HepG2 (cell line): ENCODE results near the gene ESRP2. TPM values are rescaled to one million over a fixed set of nuclear protein-coding genes. Genes with fewer than 3 reads are reported as not detected.
A peak's percentile ranks its signal among the peaks of the same experiment; 100 is the strongest.

Source experiments
- AGO2 ChIP-seq: fragments of 200-400 bp; formaldehyde crosslinking; optimal IDR thresholded peaks from 2 replicates; pipeline ENCODE3; 2017; ENCODE audit warnings: mild to moderate bottlenecking, low read depth, low read length, moderate library complexity
- CBX1 ChIP-seq: IDR thresholded peaks from one replicate; pipeline ENCODE4 v1.6.1; 2016; ENCODE audit warnings: antibody characterized with exemption, low read depth
- CENPX ChIP-seq: sonication (generic); formaldehyde crosslinking; IDR thresholded peaks from 2 replicates; pipeline ENCODE4 v1.9.0; 2021; ENCODE audit warnings: mild to moderate bottlenecking, missing genetic modification reagents, moderate library complexity
- HNF4G ChIP-seq, 2 experiments: sonication (generic) in 1 of 2; formaldehyde crosslinking in 1 of 2; IDR thresholded peaks; 2 replicates each; pipeline versions ENCODE4 v1.4.0 to v1.6.1; 2011 to 2020; ENCODE audit warnings: borderline replicate concordance in 2 of 2, low read depth in 2 of 2, mild to moderate bottlenecking in 2 of 2, low read length in 1 of 2, missing genetic modification reagents in 1 of 2, moderate library complexity in 1 of 2
- IKZF4 ChIP-seq: sonication (generic); formaldehyde crosslinking; IDR thresholded peaks from 2 replicates; pipeline ENCODE4 v1.5.1; 2020; ENCODE audit warnings: borderline replicate concordance, mild to moderate bottlenecking, low read depth, missing genetic modification reagents; ENCODE audit errors: not compliant biosample characterization
- MAFG ChIP-seq: sonication (generic); formaldehyde crosslinking; IDR thresholded peaks from 2 replicates; pipeline ENCODE4 v1.5.1; 2020; ENCODE audit warnings: mild to moderate bottlenecking, missing genetic modification reagents
- MED8 ChIP-seq: sonication (generic); formaldehyde crosslinking; IDR thresholded peaks from 2 replicates; pipeline ENCODE4 v1.8.1; 2023; ENCODE audit warnings: mild to moderate bottlenecking, missing genetic modification reagents; ENCODE audit not compliant: insufficient replicate concordance
- NAIF1 ChIP-seq: sonication (generic); formaldehyde crosslinking; IDR thresholded peaks from 2 replicates; pipeline ENCODE4 v1.5.0; 2020; ENCODE audit warnings: mild to moderate bottlenecking, missing genetic modification reagents, borderline replicate concordance
- SETDB1 ChIP-seq: sonication (generic); formaldehyde crosslinking; IDR thresholded peaks from 2 replicates; pipeline ENCODE4 v1.5.1; 2020; ENCODE audit warnings: missing genetic modification reagents, mild to moderate bottlenecking, borderline replicate concordance
- YEATS2 ChIP-seq: sonication (generic); formaldehyde crosslinking; IDR thresholded peaks from 2 replicates; pipeline ENCODE4 v1.4.0; 2020; ENCODE audit warnings: missing genetic modification reagents, borderline replicate concordance
- ZIK1 ChIP-seq: sonication (generic); formaldehyde crosslinking; IDR thresholded peaks from 2 replicates; pipeline ENCODE4 v1.5.0; 2020; ENCODE audit warnings: mild to moderate bottlenecking, low read depth, missing genetic modification reagents, borderline replicate concordance
- ZNF180 ChIP-seq: sonication (generic); formaldehyde crosslinking; IDR thresholded peaks from 2 replicates; pipeline ENCODE4 v1.4.0; 2020; ENCODE audit warnings: low read depth, missing genetic modification reagents, borderline replicate concordance
- ZNF501 ChIP-seq: sonication (generic); formaldehyde crosslinking; IDR thresholded peaks from 2 replicates; pipeline ENCODE4 v1.5.1; 2020; ENCODE audit warnings: mild to moderate bottlenecking, moderate library complexity, missing genetic modification reagents
- ZNF674 ChIP-seq: sonication (generic); formaldehyde crosslinking; IDR thresholded peaks from 2 replicates; pipeline ENCODE4 v1.5.0; 2020; ENCODE audit warnings: low read depth, mild to moderate bottlenecking, missing genetic modification reagents
- polyA plus RNA-seq, 8 experiments: library from polyadenylated mRNA; depleted of rRNA in 3 of 8; stranded (reverse) in 7 of 8; unstranded in 1 of 8; fragments of >200 nt; fragmentation: Illumina TruSeq in 4 of 8; extraction: Trizol in 4 of 8; gene quantifications; 2 replicates each; pipeline versions ENCODE4 v1.2.1 to v1.2.3, GENCODE V29; 2011 to 2016; ENCODE audit warnings: low read depth in 4 of 8, missing spikeins in 1 of 8, mixed read lengths in 1 of 8; ENCODE audit not compliant: insufficient read depth in 1 of 8
- total RNA-seq, 5 experiments: library from RNA; depleted of rRNA; stranded (reverse); fragments of >200 nt; fragmentation: Illumina TruSeq; extraction: Trizol; gene quantifications; 2 replicates each; pipeline ENCODE4 v1.2.3, GENCODE V29; 2016; ENCODE audit warnings: low read depth in 1 of 5
- TF ChIP-seq, protein P1 (sequence below): sonication (generic); formaldehyde crosslinking; IDR thresholded peaks from 2 replicates; pipeline ENCODE4 v1.4.0; 2020; ENCODE audit warnings: missing genetic modification reagents, borderline replicate concordance
- TF ChIP-seq, protein P2 (sequence below): sonication (generic); formaldehyde crosslinking; IDR thresholded peaks from 2 replicates; pipeline ENCODE4 v1.4.0; 2020; ENCODE audit warnings: missing genetic modification reagents
- TF ChIP-seq, protein P3 (sequence below): sonication (generic); formaldehyde crosslinking; conservative IDR thresholded peaks from 2 replicates; pipeline ENCODE4 v1.8.0; 2022; ENCODE audit warnings: missing genetic modification reagents
- TF ChIP-seq, protein P4 (sequence below), 2 experiments: fragments of 450-650 bp in 1 of 2; sonication (generic) in 1 of 2; formaldehyde crosslinking; IDR thresholded peaks; 2 replicates each; pipeline versions ENCODE4 v1.5.0 to v1.8.0; 2020 to 2022; ENCODE audit warnings: mild to moderate bottlenecking in 1 of 2, missing genetic modification reagents in 1 of 2

ESRP2 gene
- total and polyA plus RNA-seq, 2 of the 13 experiments (the other 11 are each of a cell fraction or from before 2014, with no cell fraction given) = 21.1 to 32.4 TPM

DNA sequence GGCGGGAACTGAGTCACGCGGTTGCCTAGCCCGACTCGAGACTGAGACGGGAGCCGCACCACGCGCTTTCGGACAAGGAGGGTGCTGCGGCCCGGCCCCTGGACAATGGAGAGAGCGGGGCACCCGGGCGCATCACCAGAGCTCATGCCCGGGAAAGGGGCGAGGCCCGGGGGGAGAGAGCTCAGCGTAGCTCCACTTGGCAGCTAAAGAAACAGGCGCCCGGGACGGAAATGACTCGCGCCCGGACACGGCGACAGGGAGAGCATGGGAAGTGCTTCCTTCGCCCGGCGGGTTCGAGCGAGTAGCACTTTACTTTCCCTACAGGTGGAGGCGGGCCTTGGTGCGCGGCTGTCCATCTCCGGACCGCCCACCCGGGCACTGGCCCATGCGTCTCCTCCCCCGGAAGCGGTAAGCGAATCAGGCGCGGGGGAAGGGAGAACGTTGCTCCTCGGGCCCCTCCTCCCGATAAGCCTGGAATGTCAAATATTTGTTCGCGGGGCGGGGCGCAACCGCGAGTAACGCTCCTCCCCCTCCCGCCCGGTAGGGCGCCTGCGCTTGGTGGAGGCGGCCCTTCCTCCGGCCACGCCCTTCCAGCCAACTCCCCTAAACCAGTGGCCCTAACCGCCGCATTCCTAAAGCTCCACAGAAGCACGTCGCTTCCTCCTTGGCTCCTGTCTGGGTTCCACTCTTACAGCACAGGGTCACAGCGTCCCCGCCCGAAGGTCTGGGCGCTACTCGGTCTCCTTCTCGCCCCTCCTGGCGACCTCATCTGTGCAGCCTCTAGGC lies 1.5 kb upstream of the ESRP2 start (continued):
- TF ChIP-seq CBX1 (peak; percentile 56), MAFG (no peak), SETDB1 (no peak), ZNF674 (no peak), ZNF180 (CRISPR knock-in tag) (no peak), MED8 (peak; percentile 62), ZIK1 (CRISPR knock-in tag) (no peak), YEATS2 (peak; percentile 76; the same call in 1 of the 2 replicates), CENPX (CRISPR knock-in tag) (no peak), IKZF4 (CRISPR knock-in tag) (no peak), NAIF1 (CRISPR knock-in tag) (peak; percentile 86), ZNF501 (CRISPR knock-in tag) (peak; percentile 77), AGO2 (peak; percentile 92), HNF4G (IDR thresholded peaks at IDR 0.05; ENCODE audit: borderline replicate concordance, low read depth, low read length) (peak; percentile 40; the same call in 1 of the 2 replicates), HNF4G (CRISPR knock-in tag; IDR thresholded peaks at IDR 0.05; ENCODE audit: borderline replicate concordance, low read depth) (peak; percentile 41; the same call in 1 of the 2 replicates)
- TF ChIP-seq, protein P1, sequence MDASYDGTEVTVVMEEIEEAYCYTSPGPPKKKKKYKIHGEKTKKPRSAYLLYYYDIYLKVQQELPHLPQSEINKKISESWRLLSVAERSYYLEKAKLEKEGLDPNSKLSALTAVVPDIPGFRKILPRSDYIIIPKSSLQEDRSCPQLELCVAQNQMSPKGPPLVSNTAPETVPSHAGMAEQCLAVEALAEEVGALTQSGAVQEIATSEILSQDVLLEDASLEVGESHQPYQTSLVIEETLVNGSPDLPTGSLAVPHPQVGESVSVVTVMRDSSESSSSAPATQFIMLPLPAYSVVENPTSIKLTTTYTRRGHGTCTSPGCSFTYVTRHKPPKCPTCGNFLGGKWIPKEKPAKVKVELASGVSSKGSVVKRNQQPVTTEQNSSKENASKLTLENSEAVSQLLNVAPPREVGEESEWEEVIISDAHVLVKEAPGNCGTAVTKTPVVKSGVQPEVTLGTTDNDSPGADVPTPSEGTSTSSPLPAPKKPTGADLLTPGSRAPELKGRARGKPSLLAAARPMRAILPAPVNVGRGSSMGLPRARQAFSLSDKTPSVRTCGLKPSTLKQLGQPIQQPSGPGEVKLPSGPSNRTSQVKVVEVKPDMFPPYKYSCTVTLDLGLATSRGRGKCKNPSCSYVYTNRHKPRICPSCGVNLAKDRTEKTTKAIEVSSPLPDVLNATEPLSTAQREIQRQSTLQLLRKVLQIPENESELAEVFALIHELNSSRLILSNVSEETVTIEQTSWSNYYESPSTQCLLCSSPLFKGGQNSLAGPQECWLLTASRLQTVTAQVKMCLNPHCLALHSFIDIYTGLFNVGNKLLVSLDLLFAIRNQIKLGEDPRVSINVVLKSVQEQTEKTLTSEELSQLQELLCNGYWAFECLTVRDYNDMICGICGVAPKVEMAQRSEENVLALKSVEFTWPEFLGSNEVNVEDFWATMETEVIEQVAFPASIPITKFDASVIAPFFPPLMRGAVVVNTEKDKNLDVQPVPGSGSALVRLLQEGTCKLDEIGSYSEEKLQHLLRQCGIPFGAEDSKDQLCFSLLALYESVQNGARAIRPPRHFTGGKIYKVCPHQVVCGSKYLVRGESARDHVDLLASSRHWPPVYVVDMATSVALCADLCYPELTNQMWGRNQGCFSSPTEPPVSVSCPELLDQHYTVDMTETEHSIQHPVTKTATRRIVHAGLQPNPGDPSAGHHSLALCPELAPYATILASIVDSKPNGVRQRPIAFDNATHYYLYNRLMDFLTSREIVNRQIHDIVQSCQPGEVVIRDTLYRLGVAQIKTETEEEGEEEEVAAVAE (CRISPR knock-in tag) = peak; percentile 54; the same call in 1 of the 2 replicates
- TF ChIP-seq, protein P2, sequence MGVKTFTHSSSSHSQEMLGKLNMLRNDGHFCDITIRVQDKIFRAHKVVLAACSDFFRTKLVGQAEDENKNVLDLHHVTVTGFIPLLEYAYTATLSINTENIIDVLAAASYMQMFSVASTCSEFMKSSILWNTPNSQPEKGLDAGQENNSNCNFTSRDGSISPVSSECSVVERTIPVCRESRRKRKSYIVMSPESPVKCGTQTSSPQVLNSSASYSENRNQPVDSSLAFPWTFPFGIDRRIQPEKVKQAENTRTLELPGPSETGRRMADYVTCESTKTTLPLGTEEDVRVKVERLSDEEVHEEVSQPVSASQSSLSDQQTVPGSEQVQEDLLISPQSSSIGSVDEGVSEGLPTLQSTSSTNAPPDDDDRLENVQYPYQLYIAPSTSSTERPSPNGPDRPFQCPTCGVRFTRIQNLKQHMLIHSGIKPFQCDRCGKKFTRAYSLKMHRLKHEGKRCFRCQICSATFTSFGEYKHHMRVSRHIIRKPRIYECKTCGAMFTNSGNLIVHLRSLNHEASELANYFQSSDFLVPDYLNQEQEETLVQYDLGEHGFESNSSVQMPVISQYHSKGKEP (CRISPR knock-in tag) = no peak
- TF ChIP-seq, protein P3, sequence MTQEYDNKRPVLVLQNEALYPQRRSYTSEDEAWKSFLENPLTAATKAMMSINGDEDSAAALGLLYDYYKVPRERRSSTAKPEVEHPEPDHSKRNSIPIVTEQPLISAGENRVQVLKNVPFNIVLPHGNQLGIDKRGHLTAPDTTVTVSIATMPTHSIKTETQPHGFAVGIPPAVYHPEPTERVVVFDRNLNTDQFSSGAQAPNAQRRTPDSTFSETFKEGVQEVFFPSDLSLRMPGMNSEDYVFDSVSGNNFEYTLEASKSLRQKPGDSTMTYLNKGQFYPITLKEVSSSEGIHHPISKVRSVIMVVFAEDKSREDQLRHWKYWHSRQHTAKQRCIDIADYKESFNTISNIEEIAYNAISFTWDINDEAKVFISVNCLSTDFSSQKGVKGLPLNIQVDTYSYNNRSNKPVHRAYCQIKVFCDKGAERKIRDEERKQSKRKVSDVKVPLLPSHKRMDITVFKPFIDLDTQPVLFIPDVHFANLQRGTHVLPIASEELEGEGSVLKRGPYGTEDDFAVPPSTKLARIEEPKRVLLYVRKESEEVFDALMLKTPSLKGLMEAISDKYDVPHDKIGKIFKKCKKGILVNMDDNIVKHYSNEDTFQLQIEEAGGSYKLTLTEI (CRISPR knock-in tag) = no peak
- TF ChIP-seq, protein P4, sequence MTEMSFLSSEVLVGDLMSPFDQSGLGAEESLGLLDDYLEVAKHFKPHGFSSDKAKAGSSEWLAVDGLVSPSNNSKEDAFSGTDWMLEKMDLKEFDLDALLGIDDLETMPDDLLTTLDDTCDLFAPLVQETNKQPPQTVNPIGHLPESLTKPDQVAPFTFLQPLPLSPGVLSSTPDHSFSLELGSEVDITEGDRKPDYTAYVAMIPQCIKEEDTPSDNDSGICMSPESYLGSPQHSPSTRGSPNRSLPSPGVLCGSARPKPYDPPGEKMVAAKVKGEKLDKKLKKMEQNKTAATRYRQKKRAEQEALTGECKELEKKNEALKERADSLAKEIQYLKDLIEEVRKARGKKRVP (CRISPR knock-in tag; IDR thresholded peaks at IDR 0.05) = peak in 1 of 2 experiments; percentile 58; a peak in 1 of 4 replicates
